Measurements from ENCODE around the gene ADAM8. TPM values are rescaled to one million over a fixed set of nuclear protein-coding genes. Genes with fewer than 3 reads are reported as not detected.

Gene ADAM8
- total and polyA plus RNA-seq, 2 of the 8 experiments (the other 6 are each of a cell fraction or from before 2014, with no cell fraction given) = 4.6 TPM

- Histone ChIP-seq H2BK5ac (ENCODE audit: low read depth, low read length) (peak overlapping the region; percentile 87; the same call in 1 of the 2 replicates), H4K8ac (ENCODE audit: extremely low read depth, insufficient read depth, low read length) (no peak overlapping the region), H3K18ac (ENCODE audit: extremely low read depth, low read length) (peak overlapping the region; percentile 97), H4K91ac (replicated peaks; ENCODE audit: insufficient read length, low read length) (peak overlapping the region; percentile 72), H3K23ac (ENCODE audit: insufficient read length) (no peak overlapping the region), H3K23me2 (ENCODE audit: low read depth, low read length) (peaks cover 13% of the 10 kb centered on the region; the same call in 1 of the 2 replicates), H2BK12ac (ENCODE audit: low read depth, low read length) (peak overlapping the region; percentile 87; the same call in 1 of the 2 replicates), H4K20me1 (replicated peaks in 1 of 2; ENCODE audit: control insufficient read depth in 1 of 2, insufficient read depth in 2 of 2, low read length in 2 of 2) (no peaks in the 10 kb centered on the region), H3K14ac (ENCODE audit: insufficient read length) (no peak overlapping the region), H2BK20ac (ENCODE audit: low read length) (no peak overlapping the region; the same call in 1 of the 2 replicates), H3K4me1 (replicated peaks in 1 of 4; ENCODE audit: control insufficient read depth in 3 of 4, insufficient read depth in 4 of 4, low read length in 3 of 4) (peaks cover 0 to 35% (median 20%) of the 10 kb centered on the region in 4 experiments; a peak in 6 of 7 replicates), H3K4me2 (ENCODE audit: insufficient read depth in 1 of 2, low read depth in 2 of 2, low read length in 2 of 2) (peak overlapping the region; percentile 52 to 91), H2BK15ac (ENCODE audit: low read length) (no peak overlapping the region), H3K9me3 (ENCODE audit: insufficient read depth in 2 of 2, low read depth in 1 of 2, low read length in 1 of 2) (peaks cover 0 to 8% of the 10 kb centered on the region in 2 experiments; a peak in 1 of 4 replicates), H2AFZ (ENCODE audit: low read length) (no peak overlapping the region), H2BK120ac (replicated peaks; ENCODE audit: low read depth, low read length) (no peak overlapping the region), H2AK5ac (ENCODE audit: low read depth, low read length) (peak overlapping the region; percentile 75; the same call in 1 of the 2 replicates), H3K79me2 (ENCODE audit: control insufficient read depth in 1 of 2, insufficient read depth in 2 of 2, low read length in 2 of 2) (no peaks in the 10 kb centered on the region), H3K56ac (replicated peaks; ENCODE audit: insufficient read length, low read depth, low read length) (peak overlapping the region; percentile 26), H3K9ac (replicated peaks in 1 of 4; ENCODE audit: extremely low read depth in 1 of 4, low read depth in 3 of 4, low read length in 3 of 4) (no peak overlapping the region), H3K36me3 (ENCODE audit: control insufficient read depth in 2 of 4, insufficient read depth in 4 of 4, low read length in 3 of 4) (peaks cover 0 to 12% (median 4%) of the 10 kb centered on the region in 4 experiments; a peak in 3 of 8 replicates), H3K27me3 (replicated peaks in 1 of 4; ENCODE audit: control insufficient read depth in 3 of 4, extremely low read depth in 1 of 4, insufficient read depth in 3 of 4, low read length in 3 of 4) (peaks cover 34 to 54% (median 51%) of the 10 kb centered on the region in 4 experiments), H3K4me3 (ENCODE audit: extremely low read depth in 1 of 4, insufficient read depth in 2 of 4, low read depth in 3 of 4, low read length in 4 of 4) (peak overlapping the region in 2 of 4 experiments; percentile 54 to 63; a peak in 2 of 8 replicates), H3K79me1 (ENCODE audit: low read depth, low read length) (no peaks in the 10 kb centered on the region; the same call in 1 of the 2 replicates), H3K4ac (replicated peaks; ENCODE audit: insufficient read length, low read depth, low read length) (no peak overlapping the region), H3K27ac (ENCODE audit: low read depth, low read length) (no peak overlapping the region), H4K5ac (ENCODE audit: insufficient read length, low read depth, low read length) (no peak overlapping the region)
- CTCF ChIA-PET (ENCODE audit: partially characterized antibody) = interaction anchor here (0.8 to 1.3 kb wide), 3 partner anchors 14 to 765 kb away, joined by 3 to 4 read pairs (median 3); no protein-coding TSS in a partner anchor
- WGBS, 2 experiments (ENCODE audit: extremely low coverage in 1 of 2, insufficient coverage in 1 of 2, insufficient read length in 1 of 2, insufficient replicate concordance in 2 of 2, low coverage in 1 of 2, low lambda C conversion rate in 2 of 2, missing lambda C conversion rate in 1 of 2) = 52% methylated on average over 11 of the region's 11 CpGs; no CpG with 5 or more reads in 1 of the 2 experiments
- POLR2A ChIA-PET (ENCODE audit: partially characterized antibody) = interaction anchor here (0.9 to 1.4 kb wide), 4 partner anchors 11 to 72 kb away, joined by 3 to 5 read pairs (median 4); no protein-coding TSS in a partner anchor
- no peak for FAIRE-seq
- peak in 1 of 2 experiments; percentile 53 for DNase-seq (ENCODE audit: low read depth in 1 of 2, low spot score in 2 of 2)
- TF ChIP-seq KDM4A (IDR thresholded peaks at IDR 0.05; ENCODE audit: low read depth, low read length, severe bottlenecking) (no peak), NANOG (IDR thresholded peaks at IDR 0.05; ENCODE audit: insufficient read depth, low read depth, low read length, poor library complexity, severe bottlenecking) (peak; percentile 85), SUZ12 (IDR thresholded peaks at IDR 0.05; ENCODE audit: low read length) (peak; percentile 26; the same call in 1 of the 2 replicates)
Measured at GRCh38 chr10:133231946-133232574, 44.6 kb downstream of the ADAM8 start.
